ENCODE results near the gene STK17A. TPM values are rescaled to one million over a fixed set of nuclear protein-coding genes. Genes with fewer than 3 reads are reported as not detected.

Gene STK17A
- total RNA-seq (10 to 100 TPM; 25.8 to 34.7 TPM), polyA plus RNA-seq (10 to 100 TPM; 11.7 to 18.2 TPM)
- long read RNA-seq, donor 1, transcript STK17A-201 (7 exons, 3,368 nt), result major isoform, 11 of 22 reads
- long read RNA-seq, donor 1, partial matches to known transcripts, result 10 of 22 reads
- long read RNA-seq, donor 1, other reads (novel, unspliced or antisense), result 0 of 22 reads
- long read RNA-seq, donor 2, partial matches to known transcripts, result 0 of 2 reads
- long read RNA-seq, donor 2, other reads (novel, unspliced or antisense), result 0 of 2 reads
- long read RNA-seq, donor 3, partial matches to known transcripts, result 19 of 39 reads
- long read RNA-seq, donor 3, other reads (novel, unspliced or antisense), result 16 of 39 reads
- long read RNA-seq, donor 4, partial matches to known transcripts, result 0 of 4 reads
- long read RNA-seq, donor 4, other reads (novel, unspliced or antisense), result 0 of 4 reads
- long read RNA-seq, donor 5, transcript STK17A-201 (7 exons, 3,368 nt), result major isoform, 10 of 84 reads
- long read RNA-seq, donor 5, partial matches to known transcripts, result 56 of 84 reads
- long read RNA-seq, donor 5, other reads (novel, unspliced or antisense), result 17 of 84 reads

- H3K4me3 ChIP-seq, result peak within 1 kb of the TSS; percentile 63
- peak; percentile 92 to 94 (median 93) for DNase-seq
- 1 to 2% methylated on average over 60 to 83 of the region's 83 CpGs for WGBS, 2 donors
- no peaks in the 10 kb centered on the region for H3K27me3 ChIP-seq (ENCODE audit: control insufficient read depth in 3 of 3, insufficient read depth in 3 of 3, low read length in 2 of 3)
- no peaks in the 10 kb centered on the region for H3K9me3 ChIP-seq (ENCODE audit: control insufficient read depth in 4 of 4, insufficient read depth in 3 of 4, low read length in 3 of 4)
- peaks cover 0 to 5% (median 0%) of the 10 kb centered on the region in 4 donors for H3K36me3 ChIP-seq (ENCODE audit: control insufficient read depth in 4 of 4, insufficient read depth in 4 of 4, low read length in 4 of 4)
- ATAC-seq (ENCODE audit: insufficient read depth, low FRiP score), result peak; percentile 97
- peak; percentile 100 for TF ChIP-seq CTCF (IDR thresholded peaks at IDR 0.05; ENCODE audit: control extremely low read depth, extremely low read depth)
- peaks cover 0 to 9% (median 7%) of the 10 kb centered on the region in 5 donors for H3K4me1 ChIP-seq (ENCODE audit: control insufficient read depth in 5 of 5, insufficient read depth in 5 of 5, low read length in 5 of 5)
- H3K9ac ChIP-seq (ENCODE audit: insufficient read depth in 1 of 2, low read length in 2 of 2), result peak within 1 kb of the TSS; percentile 60 to 84
- H3K27ac ChIP-seq (ENCODE audit: low read depth in 1 of 2, low read length in 1 of 2), result peak within 1 kb of the TSS; percentile 97
These were observed at the start of gene STK17A for GRCh38 chr7:43582503-43583423. Gene STK17A, plus strand, starts transcription at chr7:43583108. Its CDS starts 136 bp downstream, at chr7:43583244.

- H3K9me3 ChIP-seq (ENCODE audit: control insufficient read depth in 4 of 4, insufficient read depth in 3 of 4, low read length in 3 of 4), result no peaks in the 10 kb centered on the region
- ATAC-seq (ENCODE audit: insufficient read depth, low FRiP score) (no peak), DNase-seq (peak in 2 of 3 donors; percentile 64 to 74)
- H3K4me1 ChIP-seq (ENCODE audit: control insufficient read depth in 5 of 5, insufficient read depth in 5 of 5, low read length in 5 of 5), result peaks cover 0 to 9% (median 2%) of the 10 kb centered on the region in 5 donors
- H3K9ac ChIP-seq (ENCODE audit: insufficient read depth in 1 of 2, low read length in 2 of 2), result no peak overlapping the region
- no peak overlapping the region for H3K4me3 ChIP-seq
- no peaks in the 10 kb centered on the region for H3K27me3 ChIP-seq (ENCODE audit: control insufficient read depth in 3 of 3, insufficient read depth in 3 of 3, low read length in 2 of 3)
- no peak for TF ChIP-seq CTCF (IDR thresholded peaks at IDR 0.05; ENCODE audit: control extremely low read depth, extremely low read depth)
- H3K27ac ChIP-seq (ENCODE audit: low read depth in 1 of 2, low read length in 1 of 2), result no peak overlapping the region
- 66 to 73% methylated on average over 6 of the region's 6 CpGs for WGBS, 2 donors
- no peaks in the 10 kb centered on the region for H3K36me3 ChIP-seq (ENCODE audit: control insufficient read depth in 4 of 4, insufficient read depth in 4 of 4, low read length in 4 of 4)
These were observed 49.0 kb upstream of the STK17A start for GRCh38 chr7:43533801-43534479.

- Histone ChIP-seq H3K27ac (ENCODE audit: low read depth in 1 of 2, low read length in 1 of 2) (no peak overlapping the region), H3K4me3 (no peak overlapping the region), H3K27me3 (ENCODE audit: control insufficient read depth in 3 of 3, insufficient read depth in 3 of 3, low read length in 2 of 3) (no peaks in the 10 kb centered on the region), H3K36me3 (ENCODE audit: control insufficient read depth in 4 of 4, insufficient read depth in 4 of 4, low read length in 4 of 4) (no peaks in the 10 kb centered on the region), H3K9ac (ENCODE audit: insufficient read depth in 1 of 2, low read length in 2 of 2) (no peak overlapping the region), H3K9me3 (ENCODE audit: control insufficient read depth in 4 of 4, insufficient read depth in 3 of 4, low read length in 3 of 4) (no peaks in the 10 kb centered on the region), H3K4me1 (ENCODE audit: control insufficient read depth in 5 of 5, insufficient read depth in 5 of 5, low read length in 5 of 5) (peaks cover 0 to 9% (median 2%) of the 10 kb centered on the region in 5 donors)
- WGBS, 2 donors, result 90 to 96% methylated on average over 4 of the region's 4 CpGs
- DNase-seq (no peak), ATAC-seq (ENCODE audit: insufficient read depth, low FRiP score) (no peak)
- TF ChIP-seq CTCF (IDR thresholded peaks at IDR 0.05; ENCODE audit: control extremely low read depth, extremely low read depth), result no peak
These were observed 47.9 kb upstream of the STK17A start for GRCh38 chr7:43535031-43535451.
